Activated T-helper 1 cell treated with anti-CD3 and anti-CD28 coated beads, Interleukin-12 subunit alpha, Interleukin-12 subunit beta, Interleukin-2, Interleukin-4 antibody, amounts not matched to agents 30 ng/mL and 10 ng/mL and 1 ng/mL, durations not matched to agents 14 hours and 24 hours and 36 hours (primary cell): Measurements from ENCODE around the gene PPP1R3D. TPM values are rescaled to one million over a fixed set of nuclear protein-coding genes. Genes with fewer than 3 reads are reported as not detected.

Experiments used
- DNase-seq: peaks from one replicate; pipeline ENCODE4 v3.0.0; 2021; ENCODE audit warnings: low spot score
- H3K27ac Mint-ChIP-seq: one replicate; pipeline ENCODE4 v1.8.0; 2021; ENCODE audit warnings: mild to moderate bottlenecking, mixed read lengths
- H3K27me3 Mint-ChIP-seq: one replicate; pipeline ENCODE4 v1.8.0; 2022; ENCODE audit warnings: mild to moderate bottlenecking, moderate library complexity, mixed read lengths; ENCODE audit not compliant: insufficient read depth
- H3K36me3 Mint-ChIP-seq: one replicate; pipeline ENCODE4 v1.8.0; 2021; ENCODE audit warnings: low read depth, mixed read lengths
- H3K4me1 Mint-ChIP-seq: one replicate; pipeline ENCODE4 v1.8.0; 2021; ENCODE audit warnings: low read depth, mixed read lengths
- H3K4me3 Mint-ChIP-seq: one replicate; pipeline ENCODE4 v1.8.0; 2021; ENCODE audit warnings: mild to moderate bottlenecking, moderate library complexity, mixed read lengths
- H3K9me3 Mint-ChIP-seq: one replicate; pipeline ENCODE4 v1.8.0; 2021; ENCODE audit warnings: mixed read lengths
- intact Hi-C: fragments of 100-400 bp; cut with micrococcal nuclease; formaldehyde crosslinking; loops from one replicate; pipeline ENCODE4 v1.15.1; 2024
- total RNA-seq: library from RNA; stranded (reverse); gene quantifications from 2 replicates; pipeline ENCODE4 v1.2.3, GENCODE V29; 2022

The PPP1R3D gene
- total RNA-seq, 1 donor from 2014 or later, result 7.0 TPM

DNA sequence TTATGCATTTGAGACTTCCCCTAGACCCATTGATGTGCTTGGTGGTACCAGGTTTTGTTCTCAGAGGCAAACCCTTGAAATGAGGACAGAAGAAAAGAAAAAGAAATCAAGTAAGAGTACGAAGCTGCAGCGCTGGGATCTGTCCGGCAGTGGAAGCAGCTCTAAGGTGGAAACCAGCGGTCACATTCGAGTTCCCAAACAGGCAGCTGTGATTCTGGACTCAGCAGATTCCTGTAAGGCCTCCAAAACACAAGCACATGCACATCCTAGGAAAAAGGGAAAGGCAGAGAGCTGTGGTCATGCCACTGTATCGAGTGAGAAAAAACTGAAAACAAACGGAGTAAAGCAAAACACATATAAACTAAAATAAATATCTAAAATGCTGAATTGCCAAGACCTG is 4.6 kb upstream of the PPP1R3D start:
- no peak overlapping the region for H3K27ac Mint-ChIP-seq
- intact Hi-C loops, result loop anchor here (5.0 kb wide), 2 partner anchors 193 to 1292 kb away; partner anchors contain the start of gene STX16
- DNase-seq, result no peak
- H3K4me3 Mint-ChIP-seq, result no peak overlapping the region
- peaks cover 33% of the 10 kb centered on the region for H3K4me1 Mint-ChIP-seq
- H3K27me3 Mint-ChIP-seq, result no peaks in the 10 kb centered on the region
- no peaks in the 10 kb centered on the region for H3K9me3 Mint-ChIP-seq
- peaks cover 20% of the 10 kb centered on the region for H3K36me3 Mint-ChIP-seq

DNA sequence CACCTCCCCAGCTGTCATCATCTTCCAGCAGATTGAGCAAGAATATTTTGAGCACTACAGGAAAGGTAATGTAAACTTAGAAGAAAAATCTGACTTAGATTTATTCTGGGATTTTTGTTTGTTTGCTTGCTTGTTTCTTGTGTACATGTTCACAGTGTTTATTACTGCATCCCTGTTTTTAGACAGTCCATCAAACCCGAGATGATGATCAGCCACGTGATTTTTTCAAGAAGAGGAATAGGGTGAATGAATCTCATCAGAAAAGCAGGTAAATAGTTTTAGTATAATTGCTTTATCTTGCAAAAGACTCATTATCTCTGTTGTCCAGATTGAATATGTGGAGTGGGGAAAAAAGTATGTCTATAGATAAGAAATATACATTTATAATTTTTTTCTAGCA is 2.1 kb upstream of the PPP1R3D start:
- Mint-ChIP-seq H3K4me1 (peaks cover 37% of the 10 kb centered on the region), H3K27me3 (no peaks in the 10 kb centered on the region), H3K4me3 (no peak overlapping the region), H3K27ac (no peak overlapping the region), H3K36me3 (peaks cover 27% of the 10 kb centered on the region), H3K9me3 (no peaks in the 10 kb centered on the region)
- DNase-seq, result no peak
- intact Hi-C loops, result loop anchor here (5.0 kb wide), 1 partner anchor 1290 kb away; the partner anchor contains the start of gene STX16

DNA sequence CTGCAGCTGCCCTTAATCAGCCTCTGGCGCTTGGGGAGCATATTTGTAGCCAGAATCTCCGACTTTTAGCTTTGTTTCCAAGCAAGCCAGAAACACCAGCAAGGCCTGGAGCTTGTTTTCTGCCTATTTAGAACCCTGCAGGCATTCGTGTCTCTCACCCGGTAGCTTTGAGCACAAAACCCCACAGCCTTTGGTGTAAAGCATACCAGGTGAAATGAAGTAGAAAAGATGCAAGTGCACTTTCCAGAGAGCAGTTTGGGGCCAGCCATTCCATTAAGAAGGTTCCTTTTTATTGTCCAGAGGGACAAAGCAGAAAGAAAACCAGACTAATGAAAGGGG is 820 bp upstream of the PPP1R3D start:
- H3K4me1 Mint-ChIP-seq, result peaks cover 43% of the 10 kb centered on the region
- intact Hi-C loops, result loop anchor here (1.0 to 5.0 kb wide), 4 partner anchors 7 to 1289 kb away; partner anchors contain the start of gene STX16
- no peak for DNase-seq
- H3K36me3 Mint-ChIP-seq, result peaks cover 31% of the 10 kb centered on the region
- peak overlapping the region; percentile 99 for H3K27ac Mint-ChIP-seq
- H3K9me3 Mint-ChIP-seq, result no peaks in the 10 kb centered on the region
- no peaks in the 10 kb centered on the region for H3K27me3 Mint-ChIP-seq
- peak overlapping the region; percentile 98 for H3K4me3 Mint-ChIP-seq

DNA sequence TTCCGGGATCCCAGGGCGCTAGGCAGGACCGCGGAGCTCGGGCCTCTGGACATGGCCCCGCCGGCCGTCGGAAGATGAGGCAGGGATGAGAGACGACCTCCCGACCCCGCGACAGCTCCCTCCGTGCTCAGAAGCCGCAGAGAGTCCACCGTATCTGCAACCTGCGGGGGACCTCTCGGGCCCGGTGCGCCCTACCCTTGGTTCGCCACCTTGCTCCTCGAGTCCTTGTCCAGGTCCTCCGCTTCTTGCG is 301 bp downstream of the PPP1R3D start:
- H3K27me3 Mint-ChIP-seq, result no peaks in the 10 kb centered on the region
- peaks cover 24% of the 10 kb centered on the region for H3K36me3 Mint-ChIP-seq
- peak overlapping the region; percentile 98 for H3K4me3 Mint-ChIP-seq
- no peaks in the 10 kb centered on the region for H3K9me3 Mint-ChIP-seq
- H3K4me1 Mint-ChIP-seq, result peaks cover 48% of the 10 kb centered on the region
- DNase-seq, result peak; percentile 9
- peak overlapping the region; percentile 86 for H3K27ac Mint-ChIP-seq
- intact Hi-C loops, result loop anchor here (1.0 to 5.0 kb wide), 4 partner anchors 8 to 1288 kb away; partner anchors contain the start of gene STX16

DNA sequence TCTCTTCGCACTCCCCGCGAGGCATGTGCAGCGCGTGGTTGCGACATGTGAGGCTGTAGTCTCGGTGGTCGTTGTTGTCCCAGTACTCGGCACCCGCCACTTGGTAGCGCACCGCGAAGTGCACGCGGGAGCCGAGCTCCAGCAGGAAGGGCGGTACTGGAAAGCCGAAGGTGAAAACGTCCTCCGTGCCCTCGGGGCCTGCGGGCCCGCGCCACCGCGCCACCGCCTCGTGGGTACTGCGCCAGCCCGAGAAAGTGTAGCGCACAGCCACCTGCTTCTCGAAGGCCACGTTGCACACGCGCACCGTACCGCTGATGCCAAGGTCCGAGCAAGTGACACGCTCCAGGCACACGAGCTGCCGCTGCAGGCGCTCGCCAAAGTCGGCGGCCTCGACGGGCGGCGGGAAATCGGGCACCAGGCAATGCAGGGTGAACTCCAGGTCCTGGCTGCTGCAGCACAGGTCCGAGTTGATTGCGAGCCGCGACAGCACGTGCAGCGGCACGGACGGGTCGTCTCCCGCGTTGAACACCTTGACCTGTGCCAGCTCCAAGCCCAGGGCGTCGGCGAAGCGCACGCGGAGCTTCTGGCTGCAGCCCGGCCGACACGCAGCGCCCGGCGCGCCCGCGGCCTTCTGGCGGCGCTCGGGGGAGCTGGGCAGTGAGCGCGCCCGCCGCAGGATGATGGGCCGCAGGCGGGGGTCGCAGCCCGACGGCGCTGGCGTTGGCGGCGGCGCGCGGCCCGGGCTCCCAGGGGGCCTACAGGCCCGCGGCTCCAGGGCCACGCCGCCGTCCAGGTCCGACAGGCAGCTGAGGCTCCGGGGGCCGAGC is 840 bp downstream of the PPP1R3D start:
- H3K27ac Mint-ChIP-seq, result no peak overlapping the region
- intact Hi-C loops, result no loop called here
- peaks cover 48% of the 10 kb centered on the region for H3K4me1 Mint-ChIP-seq
- H3K27me3 Mint-ChIP-seq, result no peaks in the 10 kb centered on the region
- H3K4me3 Mint-ChIP-seq, result peak overlapping the region; percentile 98
- DNase-seq, result no peak
- peaks cover 20% of the 10 kb centered on the region for H3K36me3 Mint-ChIP-seq
- H3K9me3 Mint-ChIP-seq, result no peaks in the 10 kb centered on the region

DNA sequence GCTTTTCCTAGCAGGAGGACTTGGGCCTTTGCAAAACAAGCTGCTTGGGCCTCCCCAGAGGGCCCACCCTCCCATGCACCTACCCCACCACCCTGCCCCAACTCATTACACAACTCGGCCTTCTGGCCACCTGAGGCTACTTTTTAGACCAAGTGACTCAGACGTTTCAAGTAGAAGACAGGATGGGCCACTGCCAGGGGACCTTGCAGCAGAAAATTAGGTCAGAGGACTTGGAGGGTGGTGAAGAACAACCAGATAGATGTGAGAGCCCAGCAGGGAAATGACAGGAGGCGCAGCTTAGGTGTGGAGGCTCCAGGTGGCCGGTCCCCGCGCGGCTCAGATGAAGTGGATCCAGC is 1.4 kb downstream of the PPP1R3D start:
- no peak for DNase-seq
- H3K4me3 Mint-ChIP-seq, result peak overlapping the region; percentile 88
- intact Hi-C loops, result no loop called here
- H3K27me3 Mint-ChIP-seq, result no peaks in the 10 kb centered on the region
- peak overlapping the region; percentile 86 for H3K27ac Mint-ChIP-seq
- H3K9me3 Mint-ChIP-seq, result no peaks in the 10 kb centered on the region
- peaks cover 48% of the 10 kb centered on the region for H3K4me1 Mint-ChIP-seq
- peaks cover 16% of the 10 kb centered on the region for H3K36me3 Mint-ChIP-seq

DNA sequence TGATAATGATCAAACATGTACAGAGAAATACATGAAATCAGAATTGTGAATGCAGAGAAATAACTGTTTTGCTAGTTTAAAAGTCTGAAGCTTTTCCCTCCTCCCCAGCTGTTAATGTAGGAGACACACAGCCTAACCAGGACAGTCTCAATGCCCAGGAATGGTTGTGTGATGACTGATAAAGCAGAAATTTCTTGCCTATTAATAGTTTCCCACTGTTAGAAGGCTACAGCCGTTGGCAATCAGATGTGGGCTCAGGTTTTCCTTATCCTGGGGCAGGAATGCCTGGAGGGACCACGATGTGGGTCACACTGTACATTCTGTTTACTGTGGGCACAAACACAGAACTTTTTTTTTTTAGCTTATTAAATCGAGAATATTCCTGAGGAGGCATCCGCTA is 1.9 kb downstream of the PPP1R3D start:
- Mint-ChIP-seq H3K36me3 (peaks cover 14% of the 10 kb centered on the region), H3K9me3 (no peaks in the 10 kb centered on the region), H3K27me3 (no peaks in the 10 kb centered on the region), H3K27ac (no peak overlapping the region), H3K4me1 (peaks cover 48% of the 10 kb centered on the region), H3K4me3 (peak overlapping the region; percentile 88)
- intact Hi-C loops, result no loop called here
- DNase-seq, result no peak

DNA sequence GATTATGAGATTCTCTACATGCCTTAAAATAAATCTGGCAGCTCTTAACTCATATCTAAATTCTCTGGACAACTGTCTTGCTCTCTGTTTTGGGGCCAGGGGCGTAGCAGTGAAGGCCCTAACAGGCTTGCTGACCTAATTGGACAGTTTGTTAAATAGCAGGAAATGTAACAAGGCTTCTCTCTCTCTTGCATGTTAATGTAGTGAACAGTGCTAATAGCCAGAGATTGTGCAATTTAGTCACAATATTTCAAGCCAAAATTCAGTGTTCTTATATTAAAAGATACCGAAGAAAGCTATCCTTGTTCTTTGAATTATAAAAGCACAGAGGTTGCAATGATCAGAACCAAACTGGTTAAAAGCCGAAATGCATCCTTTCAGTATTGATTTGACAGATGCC is 3.0 kb downstream of the PPP1R3D start:
- Mint-ChIP-seq H3K36me3 (peaks cover 14% of the 10 kb centered on the region), H3K27me3 (no peaks in the 10 kb centered on the region), H3K4me3 (no peak overlapping the region), H3K27ac (no peak overlapping the region), H3K9me3 (no peaks in the 10 kb centered on the region), H3K4me1 (peaks cover 45% of the 10 kb centered on the region)
- intact Hi-C loops, result no loop called here
- DNase-seq, result no peak

DNA sequence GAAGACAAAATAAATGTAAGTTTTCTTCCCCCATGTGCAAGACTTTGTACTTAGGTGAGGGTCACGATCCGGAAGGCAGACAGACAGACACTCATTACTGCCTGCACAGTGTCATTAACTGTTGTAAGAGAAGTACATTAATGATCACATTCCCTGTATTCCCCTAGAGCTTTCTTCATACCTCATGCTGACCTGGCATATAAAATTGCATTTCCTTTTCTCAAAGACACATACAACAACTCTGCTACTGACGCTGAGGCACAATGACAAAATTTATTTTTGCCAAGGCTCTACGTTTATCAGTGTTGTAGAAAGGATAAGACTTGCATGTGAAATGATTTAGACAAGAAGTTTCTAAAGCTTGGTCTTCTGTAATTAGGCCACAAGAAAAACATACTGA is 3.7 kb downstream of the PPP1R3D start:
- DNase-seq, result no peak

DNA sequence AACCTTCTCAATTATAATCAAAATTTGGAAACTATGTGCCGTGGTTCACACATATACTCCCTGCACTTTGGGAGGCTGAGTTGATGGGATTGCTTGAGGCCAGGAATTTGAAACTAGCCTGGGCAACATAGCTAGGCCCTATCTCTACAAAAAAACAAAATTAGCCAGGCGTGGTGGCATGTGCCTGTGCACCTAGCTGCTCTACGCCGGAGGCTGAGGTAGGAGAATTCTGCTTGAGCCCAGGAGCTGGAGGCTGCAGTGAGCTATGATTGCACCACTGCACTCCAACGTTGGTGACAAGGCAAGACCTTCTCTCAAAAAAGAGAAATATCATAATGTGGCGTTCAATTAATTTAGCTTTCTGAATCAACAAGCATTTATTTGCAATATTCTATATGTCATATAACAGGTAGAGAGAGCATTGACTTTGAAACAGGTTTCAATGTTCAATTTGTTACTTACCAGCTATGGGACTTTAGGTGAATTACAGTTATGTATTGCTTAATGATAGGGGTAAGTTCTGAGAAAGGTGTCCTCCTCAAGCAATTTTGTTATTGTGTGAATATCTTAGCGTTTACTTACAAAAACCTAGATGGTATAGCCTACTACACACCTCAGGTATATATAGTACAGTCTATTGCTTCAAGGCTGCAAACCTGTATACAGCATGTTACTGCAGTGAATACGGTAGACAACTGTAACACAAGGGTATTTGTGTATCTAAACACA is 4.5 kb downstream of the PPP1R3D start:
- no peak for DNase-seq
- H3K27me3 Mint-ChIP-seq, result peaks cover 3% of the 10 kb centered on the region
- H3K4me3 Mint-ChIP-seq, result no peak overlapping the region
- no peaks in the 10 kb centered on the region for H3K9me3 Mint-ChIP-seq
- peaks cover 44% of the 10 kb centered on the region for H3K4me1 Mint-ChIP-seq
- H3K36me3 Mint-ChIP-seq, result peaks cover 17% of the 10 kb centered on the region
- intact Hi-C loops, result loop anchor here (2.0 kb wide), 1 partner anchor 123 kb away; no protein-coding TSS in a partner anchor
- no peak overlapping the region for H3K27ac Mint-ChIP-seq

More for the DNA sequence above, 3.7 kb downstream of the PPP1R3D start:
- Mint-ChIP-seq H3K36me3 (peaks cover 17% of the 10 kb centered on the region), H3K9me3 (no peaks in the 10 kb centered on the region), H3K27me3 (peaks cover 3% of the 10 kb centered on the region), H3K27ac (no peak overlapping the region), H3K4me1 (peaks cover 45% of the 10 kb centered on the region), H3K4me3 (no peak overlapping the region)
- intact Hi-C loops, result no loop called here

DNA sequence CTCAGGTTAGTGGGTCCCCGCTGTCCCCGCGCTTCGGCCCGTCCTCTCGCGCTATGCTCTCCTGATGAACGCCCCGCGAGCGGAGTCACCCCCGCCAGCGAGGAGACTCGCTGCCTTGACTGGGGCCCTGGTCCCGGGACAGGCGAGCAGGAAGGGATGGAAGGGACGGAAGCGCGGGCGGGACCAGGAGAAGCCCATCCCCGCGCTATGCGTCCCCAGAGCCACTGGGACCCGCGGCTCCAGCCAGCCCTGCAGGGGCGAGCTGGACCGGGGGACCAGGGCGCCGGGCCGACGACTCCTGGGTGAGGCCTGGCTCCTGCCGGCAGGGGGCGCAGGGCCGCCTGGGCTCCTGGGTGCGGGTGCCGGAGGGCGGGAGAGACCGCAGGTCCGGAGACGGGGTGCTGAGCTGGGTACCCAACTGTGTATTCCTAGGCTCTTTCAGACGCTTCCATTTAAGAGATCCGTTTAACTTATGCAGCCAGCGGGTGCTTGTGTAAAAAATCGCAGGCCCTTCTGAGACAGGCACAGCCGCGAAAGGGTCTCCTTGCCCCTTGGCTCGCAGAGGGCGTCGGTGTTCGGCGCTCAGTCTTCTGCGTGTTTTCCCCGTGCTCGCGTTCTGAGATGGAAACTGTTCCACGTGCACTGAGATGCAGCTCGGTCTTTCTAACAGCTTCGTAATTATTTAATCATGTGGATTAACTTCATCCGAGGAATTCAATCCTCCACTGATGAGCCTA is 6.1 kb downstream of the PPP1R3D start:
- Mint-ChIP-seq H3K27me3 (peaks cover 3% of the 10 kb centered on the region), H3K4me3 (peak overlapping the region; percentile 79), H3K9me3 (no peaks in the 10 kb centered on the region), H3K4me1 (peaks cover 48% of the 10 kb centered on the region), H3K27ac (no peak overlapping the region), H3K36me3 (peaks cover 17% of the 10 kb centered on the region)
- peak; percentile 74 for DNase-seq
- intact Hi-C loops, result loop anchor here (2.0 kb wide), 1 partner anchor 125 kb away; no protein-coding TSS in a partner anchor

DNA sequence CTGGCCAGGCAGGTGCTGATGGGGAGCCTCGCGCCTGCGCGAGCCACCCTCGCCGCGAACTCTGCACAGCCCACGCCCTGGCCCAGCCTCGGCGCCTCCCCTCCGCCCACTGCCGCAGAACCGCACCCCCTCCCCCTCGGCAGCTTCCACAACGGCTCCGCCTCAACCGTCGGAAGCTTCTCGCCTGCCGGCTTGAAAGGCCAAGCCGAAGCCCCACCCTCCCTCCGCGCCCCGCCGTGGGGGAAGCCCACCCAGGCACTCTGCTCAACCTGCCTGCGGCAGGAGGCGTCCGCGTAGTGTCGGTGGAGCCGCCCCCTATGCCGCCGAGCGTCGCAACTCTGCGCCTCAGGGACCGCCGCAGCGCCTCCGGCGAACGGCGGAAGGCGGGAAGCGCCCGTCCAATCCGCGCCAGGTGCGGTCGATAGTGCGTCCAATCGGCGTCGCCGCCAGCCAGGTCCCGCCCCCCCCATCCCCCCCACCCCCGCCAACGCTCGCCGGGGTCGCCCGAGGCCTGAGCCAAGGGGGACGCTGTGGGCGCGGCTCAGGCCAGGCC is 6.7 kb downstream of the PPP1R3D start, which contains the start of gene SYCP2:
Gene SYCP2, minus strand, starts transcription at position 342 of the 553 bp plus-strand sequence. CDS start 11,224 bp downstream, outside the sequence.
- H3K4me1 Mint-ChIP-seq, result peaks cover 43% of the 10 kb centered on the region
- peak; percentile 43 for DNase-seq
- H3K27ac Mint-ChIP-seq, result no peak within 1 kb of the TSS
- peaks cover 13% of the 10 kb centered on the region for H3K36me3 Mint-ChIP-seq
- H3K27me3 Mint-ChIP-seq, result peaks cover 6% of the 10 kb centered on the region
- intact Hi-C loops, result no loop called here
- H3K9me3 Mint-ChIP-seq, result no peaks in the 10 kb centered on the region
- H3K4me3 Mint-ChIP-seq, result peak within 1 kb of the TSS; percentile 79
